Effector CD8-positive, alpha-beta T cell (primary cell): ENCODE results near the gene CAV1.

Experiments
- DNase-seq: peaks from one replicate; lab custom pipeline; 2025; lab: John Stamatoyannopoulos, UW

Gene CAV1

DNA sequence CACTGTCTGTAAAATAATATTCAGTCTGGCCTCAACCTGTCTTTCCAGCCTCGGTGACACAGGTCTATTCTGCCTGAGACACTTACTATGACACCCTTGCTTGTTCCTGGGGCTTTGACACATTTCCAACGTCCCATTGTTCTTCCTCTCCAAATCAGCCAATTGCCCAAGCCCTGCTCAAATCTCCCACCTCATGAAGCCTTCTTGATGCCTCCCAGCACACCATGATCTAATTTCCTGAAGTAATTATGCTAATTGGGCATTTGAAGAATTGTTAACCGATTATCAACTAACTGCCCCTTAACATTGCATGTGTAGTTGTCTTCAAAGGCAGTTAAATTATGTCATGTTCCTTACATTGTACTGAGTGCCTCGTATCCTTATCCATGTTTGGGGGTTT is 33.1 kb downstream of the CAV1 start:
- no peak for DNase-seq

DNA sequence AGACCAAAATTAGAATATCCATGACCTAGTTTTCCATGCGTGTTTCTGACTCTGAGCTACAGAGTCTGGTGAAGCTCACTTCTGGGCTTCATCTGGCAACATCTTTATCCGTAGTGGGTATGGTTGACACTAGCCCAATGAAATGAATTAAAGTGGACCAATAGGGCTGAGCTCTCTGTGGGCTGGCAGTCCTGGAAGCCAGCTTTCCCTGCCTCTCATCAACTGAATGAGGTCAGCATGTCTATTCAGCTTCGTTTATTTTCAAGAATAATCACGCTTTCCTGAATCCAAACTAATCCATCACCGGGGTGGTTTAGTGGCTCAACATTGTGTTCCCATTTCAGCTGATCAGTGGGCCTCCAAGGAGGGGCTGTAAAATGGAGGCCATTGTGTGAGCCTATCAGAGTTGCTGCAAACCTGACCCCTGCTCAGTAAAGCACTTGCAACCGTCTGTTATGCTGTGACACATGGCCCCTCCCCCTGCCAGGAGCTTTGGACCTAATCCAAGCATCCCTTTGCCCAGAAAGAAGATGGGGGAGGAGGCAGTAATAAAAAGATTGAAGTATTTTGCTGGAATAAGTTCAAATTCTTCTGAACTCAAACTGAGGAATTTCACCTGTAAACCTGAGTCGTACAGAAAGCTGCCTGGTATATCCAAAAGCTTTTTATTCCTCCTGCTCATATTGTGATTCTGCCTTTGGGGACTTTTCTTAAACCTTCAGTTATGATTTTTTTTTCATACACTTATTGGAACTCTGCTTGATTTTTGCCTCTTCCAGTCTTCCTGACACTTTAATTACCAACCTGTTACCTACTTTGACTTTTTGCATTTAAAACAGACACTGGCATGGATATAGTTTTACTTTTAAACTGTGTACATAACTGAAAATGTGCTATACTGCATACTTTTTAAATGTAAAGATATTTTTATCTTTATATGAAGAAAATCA is 35.5 kb downstream of the CAV1 start:
- no peak for DNase-seq

DNA sequence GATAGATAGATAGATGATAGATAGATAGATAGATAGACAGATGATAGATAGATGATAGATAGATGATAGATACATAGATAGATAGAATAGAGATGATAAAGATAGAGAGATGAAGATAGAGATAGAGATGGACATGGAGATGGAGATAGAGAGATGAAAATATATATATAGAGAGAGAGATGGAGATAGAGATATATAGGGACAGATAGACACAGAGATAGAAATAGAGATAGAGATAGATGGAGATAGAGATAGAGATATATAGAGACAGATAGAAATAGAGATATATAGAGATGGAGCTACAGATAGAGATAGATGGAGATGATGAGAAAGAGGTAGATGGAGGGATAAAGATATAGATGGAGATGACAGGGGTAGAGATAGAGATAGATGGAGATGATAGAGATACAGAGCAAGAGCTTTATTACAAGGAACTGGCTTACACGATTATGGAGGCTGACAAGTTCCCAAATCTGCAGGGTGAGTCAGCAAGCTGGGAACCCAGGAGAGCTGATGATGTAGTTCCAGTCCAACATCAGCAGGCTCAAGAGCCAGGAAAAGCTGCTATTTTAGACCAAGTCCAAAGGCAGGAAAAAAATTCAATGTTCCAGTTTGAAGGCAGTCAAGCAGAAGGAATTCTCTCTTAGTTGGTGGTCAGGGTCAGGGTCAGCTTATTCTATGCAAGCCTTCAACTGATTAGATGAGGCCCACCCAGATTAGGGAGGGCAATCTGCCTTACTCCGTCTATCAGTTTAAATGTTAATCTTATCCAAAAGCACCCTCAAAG is 37.1 kb downstream of the CAV1 start:
- DNase-seq = no peak

DNA sequence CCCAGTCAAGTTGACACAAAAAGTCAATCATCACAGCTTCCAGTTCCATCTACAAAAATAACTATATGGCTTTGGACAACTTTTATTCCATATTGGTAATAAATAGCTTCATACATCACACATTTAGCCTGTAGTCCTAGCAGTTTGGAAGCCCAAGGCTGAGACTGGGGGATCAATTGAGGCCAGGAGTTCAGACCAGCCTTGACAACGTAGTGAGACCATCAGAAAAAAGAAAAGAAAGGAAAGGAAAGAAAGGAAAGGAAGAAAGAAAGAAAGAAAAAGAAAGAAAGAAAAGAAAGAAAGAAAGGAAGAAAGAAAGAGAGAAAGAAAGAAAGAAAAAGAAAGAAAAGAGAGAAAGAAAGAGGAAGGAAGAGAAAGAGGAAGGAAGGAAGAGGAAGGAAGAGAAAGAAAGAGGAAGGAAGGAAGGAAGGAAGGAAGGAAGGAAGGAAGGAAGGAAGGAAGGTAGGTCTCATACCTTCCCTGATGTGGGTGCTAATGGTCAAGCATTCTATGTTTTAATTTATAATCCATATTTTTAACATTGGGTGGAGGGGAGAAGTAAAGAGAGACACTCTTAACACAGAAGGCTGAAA is 37.8 kb downstream of the CAV1 start:
- no peak for DNase-seq

DNA sequence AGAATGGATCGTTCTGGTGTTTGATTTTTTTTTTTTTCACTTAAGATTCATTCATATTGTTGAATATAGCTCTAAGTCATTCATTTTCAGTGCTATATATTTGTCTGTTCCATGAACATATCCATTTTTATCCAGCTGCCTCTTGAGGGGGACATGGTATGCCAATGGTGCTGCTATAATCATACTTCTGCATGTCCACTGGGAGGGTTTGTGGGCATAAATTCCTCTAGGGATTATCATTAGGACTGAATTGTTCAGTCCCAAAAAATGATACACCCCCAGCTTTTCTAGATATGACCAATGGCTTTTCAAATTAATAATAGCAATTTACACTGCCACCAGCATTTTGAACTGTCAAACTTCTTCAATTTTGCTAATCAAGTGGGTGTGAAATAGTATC is 41.1 kb downstream of the CAV1 start:
- no peak for DNase-seq

DNA sequence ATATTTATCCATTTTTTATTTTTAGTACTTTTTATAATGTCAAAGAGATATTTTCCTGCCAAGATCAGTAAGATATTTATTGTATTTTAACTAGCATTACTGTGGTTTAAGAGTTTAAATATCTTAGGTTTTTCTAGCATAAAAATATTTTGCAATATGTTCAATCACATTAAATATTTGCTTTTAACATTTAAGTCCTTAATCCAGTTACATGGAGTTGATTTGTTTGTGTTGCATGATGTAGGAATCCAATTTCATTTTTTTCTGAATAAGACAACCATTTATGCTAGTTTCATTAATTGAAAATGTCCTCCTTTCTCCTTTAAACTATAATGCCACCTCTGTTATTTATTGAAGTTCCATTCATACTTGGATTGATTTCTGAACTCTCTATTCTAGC is 41.8 kb downstream of the CAV1 start:
- DNase-seq = no peak

DNA sequence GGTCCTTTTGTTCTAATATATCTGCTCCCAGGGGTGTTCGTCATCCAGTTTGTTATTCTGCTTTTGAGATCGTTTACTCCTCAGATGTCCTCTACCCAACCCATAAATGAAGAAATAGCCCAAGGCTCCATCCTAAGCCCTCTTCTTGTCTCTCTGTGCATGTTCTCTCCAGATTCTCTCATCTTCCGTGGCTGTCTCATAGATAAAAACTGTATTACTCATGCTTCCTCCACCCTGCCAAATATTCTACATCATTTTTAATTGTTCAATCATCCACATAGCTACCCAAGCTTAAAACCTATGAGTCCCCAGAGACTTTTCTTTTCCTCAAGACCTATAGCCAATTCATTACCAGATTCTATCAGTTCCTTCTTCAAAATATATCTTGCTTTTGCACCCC is 44.9 kb downstream of the CAV1 start:
- no peak for DNase-seq

DNA sequence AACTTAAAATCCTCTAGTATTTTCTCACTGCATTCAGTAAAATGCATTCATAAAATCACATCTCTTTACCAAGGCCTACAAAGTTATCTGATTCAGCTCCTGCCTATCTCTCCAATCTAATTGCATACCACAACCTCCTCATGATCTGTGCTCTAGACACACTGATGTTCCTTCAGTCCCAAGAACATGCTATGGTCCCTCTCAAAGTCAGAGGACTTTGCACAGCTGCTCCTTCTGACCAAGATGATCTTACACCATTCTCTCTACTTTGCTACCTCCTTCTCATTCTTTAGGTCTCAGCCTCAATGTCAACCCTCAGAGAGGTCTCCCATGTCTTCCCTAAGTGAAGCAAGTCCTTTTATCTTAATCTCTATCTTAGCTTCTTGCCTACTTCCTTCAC is 45.5 kb downstream of the CAV1 start:
- no peak for DNase-seq

DNA sequence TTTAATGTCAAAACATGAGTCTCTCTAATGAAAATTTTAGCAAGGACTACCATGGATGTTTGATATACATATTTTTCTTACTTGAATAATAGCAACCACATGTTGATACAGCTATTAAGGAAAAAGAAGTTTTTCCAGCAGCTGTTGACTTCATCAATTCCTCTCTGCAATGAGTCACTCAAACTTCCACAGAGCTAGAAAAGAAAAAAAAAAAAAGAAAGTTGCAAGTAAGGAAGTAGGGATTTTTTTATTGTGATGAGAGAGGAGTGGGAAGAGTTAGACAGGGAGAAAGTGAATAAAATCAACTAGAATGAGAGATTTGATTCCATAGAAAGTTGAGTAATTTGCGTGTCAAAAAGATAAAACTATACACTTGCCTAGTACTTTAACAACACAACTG is 46.2 kb downstream of the CAV1 start:
- DNase-seq = no peak

DNA sequence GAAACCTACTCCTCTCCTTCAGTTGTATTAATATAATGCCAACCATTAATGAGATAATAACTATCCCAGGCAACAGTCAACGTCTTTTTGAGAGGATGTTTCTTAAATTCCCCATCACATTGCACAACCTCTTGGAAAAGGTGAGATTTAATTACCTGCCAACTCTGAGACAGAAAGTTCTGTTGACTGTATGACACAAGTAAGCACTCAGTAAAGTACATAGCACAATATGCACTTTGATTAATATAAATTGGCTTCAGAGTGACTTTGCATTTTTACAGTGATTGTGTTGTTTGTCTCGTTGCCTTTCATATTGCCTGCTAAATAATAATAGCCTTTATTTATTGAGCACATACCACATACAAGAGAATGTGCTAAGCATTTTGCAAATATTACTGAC is 46.7 kb downstream of the CAV1 start:
- no peak for DNase-seq

DNA sequence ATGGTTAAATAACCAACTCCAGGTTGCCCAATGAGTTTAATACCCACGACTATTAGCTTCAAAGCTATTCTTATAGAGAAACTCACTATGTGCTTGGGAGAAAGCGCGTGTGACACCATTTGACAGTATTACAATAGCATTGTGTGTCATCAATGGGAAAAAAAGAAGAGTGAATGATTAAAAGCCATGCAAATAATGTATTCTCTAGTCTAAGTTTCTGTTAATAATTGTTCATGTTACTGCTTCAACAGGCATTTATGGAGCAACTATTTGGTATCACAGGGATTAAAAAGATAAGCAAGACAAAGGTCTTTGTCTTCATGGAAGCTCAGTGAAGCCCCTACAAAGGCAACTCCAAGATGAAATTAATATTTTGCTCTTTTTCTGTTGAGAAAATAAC is 47.2 kb downstream of the CAV1 start:
- no peak for DNase-seq

DNA sequence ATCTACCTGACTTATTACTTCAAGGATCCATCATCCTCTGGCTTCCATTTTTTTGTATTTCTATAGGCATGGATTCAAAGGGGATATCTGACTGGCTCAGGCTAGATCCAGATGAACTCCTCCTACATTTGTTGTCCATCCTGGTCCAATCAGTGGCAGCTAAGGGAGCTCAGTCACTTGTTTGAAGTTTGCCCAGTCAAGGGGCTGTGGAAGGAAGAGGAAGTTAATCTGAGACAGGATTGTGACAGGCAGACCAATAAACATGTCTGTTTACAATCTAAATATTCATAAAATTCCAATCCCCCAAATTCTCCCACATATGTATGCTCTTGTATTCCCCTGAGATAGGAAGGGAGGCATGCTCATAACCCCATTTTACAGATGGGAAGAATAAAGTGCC is 48.7 kb downstream of the CAV1 start:
- DNase-seq = no peak

DNA sequence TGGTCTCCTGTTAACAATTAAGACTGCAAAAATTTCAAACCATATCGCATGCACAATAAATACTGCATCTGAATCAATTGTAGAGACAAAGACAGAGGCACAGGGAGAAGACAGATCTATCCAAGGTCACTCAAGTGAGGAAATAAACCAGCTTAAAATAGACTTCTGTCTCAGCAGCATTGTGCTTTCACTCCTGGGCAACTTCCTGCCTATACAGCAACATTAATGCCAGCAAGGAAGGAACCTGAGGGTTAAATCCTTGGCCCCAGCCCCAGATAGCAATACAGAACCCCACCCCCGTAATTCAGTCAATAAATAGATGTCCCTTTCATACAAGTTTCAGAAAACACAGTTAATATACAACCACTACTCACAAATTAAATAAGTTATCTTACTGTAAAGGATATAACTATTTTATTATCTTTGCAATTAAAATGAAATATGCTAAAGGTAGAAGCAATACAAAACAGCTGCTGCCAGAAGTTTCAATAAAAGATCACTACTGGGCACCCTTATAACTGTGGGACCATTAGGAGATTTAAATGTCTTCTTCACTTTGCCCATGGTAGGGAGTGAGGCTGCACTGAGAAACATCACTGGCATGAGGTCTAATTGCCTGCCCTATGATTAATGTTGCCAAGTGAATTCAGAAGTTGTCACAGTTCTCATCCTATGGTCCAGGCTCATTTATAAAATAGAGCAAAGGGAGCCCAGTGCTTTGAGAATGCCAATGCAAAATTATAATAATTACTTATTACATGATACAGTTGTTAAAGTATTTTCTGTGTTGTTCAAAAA is 49.4 kb downstream of the CAV1 start:
- no peak for DNase-seq

DNA sequence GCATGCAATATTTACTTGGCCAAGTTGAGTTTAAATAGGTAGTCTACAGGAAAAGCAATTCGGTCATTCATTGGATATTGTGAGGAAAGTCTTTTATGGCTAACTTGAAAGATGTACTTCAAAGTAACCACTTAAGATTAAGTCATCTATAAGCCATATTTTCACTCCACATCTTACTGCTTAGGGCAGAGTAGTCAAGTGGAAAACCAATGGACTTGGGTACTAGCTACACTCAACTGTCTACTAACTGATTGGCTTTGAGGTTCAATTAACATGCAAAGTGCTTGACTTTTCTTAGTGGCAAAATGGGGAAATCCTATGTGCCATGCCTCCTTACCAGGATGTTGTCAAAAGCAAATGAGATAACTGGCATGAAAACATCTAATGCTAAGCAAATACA is 51.0 kb downstream of the CAV1 start:
- DNase-seq = no peak

DNA sequence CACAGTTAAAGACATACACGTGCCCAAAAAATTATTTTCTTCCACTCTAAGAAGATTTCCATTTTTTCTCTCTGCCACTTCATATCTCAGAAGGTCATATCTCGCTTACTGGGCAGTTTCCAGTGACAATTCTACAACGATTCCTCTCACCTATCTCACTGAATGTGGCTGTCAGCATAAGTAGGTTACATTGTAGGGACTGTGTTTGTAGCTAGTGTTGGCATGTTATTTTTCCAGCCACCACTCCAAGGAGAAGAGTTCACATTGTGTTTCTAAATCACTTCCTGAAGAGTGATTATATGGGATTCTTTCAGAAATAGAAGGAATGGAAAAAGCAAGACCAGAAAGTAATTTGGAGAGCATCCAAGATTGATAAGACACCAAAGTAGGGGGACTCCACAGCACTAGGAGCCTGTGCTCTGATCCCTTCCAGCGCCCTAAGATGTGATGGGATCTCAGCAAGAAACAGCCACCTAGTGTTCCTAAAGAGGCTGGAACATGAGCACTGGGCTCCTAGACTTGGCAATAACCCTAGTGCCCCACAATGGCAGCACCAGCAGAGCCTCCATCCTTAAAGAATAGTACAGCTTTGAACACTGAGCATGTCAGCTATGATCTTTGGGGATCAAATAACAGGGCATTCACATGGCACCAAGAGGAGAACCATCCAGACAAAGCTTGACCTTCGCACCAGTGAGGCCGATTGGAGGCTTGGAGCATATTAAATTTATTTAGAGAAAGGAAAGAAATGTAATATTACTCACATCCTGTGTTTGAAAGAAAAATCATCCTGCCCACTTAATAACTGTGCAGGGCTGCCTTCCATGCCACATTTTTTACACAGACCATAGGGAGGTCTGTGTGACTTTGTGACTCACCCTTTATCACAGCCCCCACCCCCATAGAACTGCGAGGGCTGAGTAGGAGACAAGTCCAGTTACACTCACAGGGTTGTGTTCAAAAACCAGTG is 51.8 kb downstream of the CAV1 start:
- no peak for DNase-seq

DNA sequence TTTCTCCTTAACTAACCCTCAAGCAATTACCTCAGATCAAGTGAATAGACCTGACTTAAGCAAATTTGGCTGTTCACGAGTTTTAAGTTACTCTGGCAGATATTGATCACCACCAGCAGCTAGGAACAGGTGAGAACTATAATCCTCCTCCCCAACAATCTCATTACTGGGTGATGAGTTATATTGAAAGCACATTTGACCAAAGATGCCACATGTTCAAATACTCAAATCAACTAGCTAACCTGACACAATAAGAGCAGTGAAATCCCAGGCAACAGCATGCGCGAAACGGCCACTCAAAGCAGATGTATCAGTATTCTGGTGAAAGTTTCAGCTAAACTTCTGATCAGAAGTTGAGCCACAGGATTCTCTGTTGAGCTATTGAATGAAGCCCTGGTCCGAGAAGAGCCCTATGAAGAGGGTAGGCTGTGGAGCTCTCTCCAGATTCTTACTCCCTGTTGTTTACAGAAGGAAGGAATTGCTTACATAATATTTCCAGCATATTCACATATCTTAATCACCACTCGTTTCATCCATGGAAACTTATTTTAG is 52.6 kb downstream of the CAV1 start:
- no peak for DNase-seq

DNA sequence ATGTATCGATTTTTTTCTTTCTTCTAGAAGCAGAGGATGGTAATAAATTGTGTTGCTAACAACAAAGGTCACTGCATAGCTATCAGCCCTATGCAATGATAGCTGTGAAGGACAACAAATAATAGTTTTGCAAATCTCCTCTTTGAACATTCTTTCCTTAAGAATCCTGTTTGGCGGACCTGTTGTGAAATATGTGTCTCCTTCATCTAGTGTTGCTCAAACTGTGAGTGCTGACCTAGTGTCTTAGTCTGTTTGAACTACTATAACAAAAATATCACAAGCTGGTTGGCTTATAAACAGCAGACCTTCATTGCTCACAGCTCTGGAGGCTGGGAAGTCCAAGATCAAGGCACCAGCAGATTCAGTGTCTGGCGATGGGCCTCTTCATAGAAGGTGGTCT is 53.7 kb downstream of the CAV1 start:
- DNase-seq = no peak

DNA sequence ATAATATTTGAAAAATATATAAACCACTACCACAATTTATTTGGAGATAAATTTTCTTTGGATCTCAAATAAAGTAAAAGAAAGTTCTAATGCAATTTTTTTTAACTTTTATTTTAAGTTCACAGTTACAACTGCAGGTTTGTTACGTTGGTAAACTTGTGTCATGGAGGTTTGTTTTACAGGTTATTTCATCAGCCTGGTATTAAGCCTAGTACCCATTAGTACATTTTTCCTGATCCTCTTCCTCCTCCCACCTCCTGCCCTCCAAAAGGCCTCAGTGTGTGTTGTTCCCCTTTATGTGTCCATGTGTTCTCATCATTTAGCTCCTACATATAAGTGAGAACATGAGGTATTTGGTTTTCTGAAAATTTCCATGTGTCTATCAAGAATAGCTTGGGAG is 54.5 kb downstream of the CAV1 start:
- DNase-seq = no peak

DNA sequence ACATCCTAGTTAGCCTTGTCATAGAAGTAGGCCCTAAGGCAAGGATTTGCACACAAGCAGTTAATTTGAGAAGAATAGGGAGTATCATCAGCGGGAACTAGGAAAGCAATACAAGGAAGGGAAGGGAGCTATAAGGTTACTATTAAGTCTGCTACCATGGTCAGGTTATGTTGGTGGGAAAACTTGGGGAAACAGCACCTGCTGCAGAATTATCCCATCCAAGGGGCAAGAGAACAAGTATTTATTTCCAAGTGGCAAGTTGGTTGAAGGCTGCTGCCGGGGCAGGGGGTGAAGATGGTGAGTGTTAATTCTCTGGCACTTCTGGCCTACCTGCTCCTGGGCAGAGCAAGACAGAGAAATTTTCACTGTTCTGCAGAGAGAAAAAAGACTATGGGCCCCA is 55.0 kb downstream of the CAV1 start:
- DNase-seq = no peak

DNA sequence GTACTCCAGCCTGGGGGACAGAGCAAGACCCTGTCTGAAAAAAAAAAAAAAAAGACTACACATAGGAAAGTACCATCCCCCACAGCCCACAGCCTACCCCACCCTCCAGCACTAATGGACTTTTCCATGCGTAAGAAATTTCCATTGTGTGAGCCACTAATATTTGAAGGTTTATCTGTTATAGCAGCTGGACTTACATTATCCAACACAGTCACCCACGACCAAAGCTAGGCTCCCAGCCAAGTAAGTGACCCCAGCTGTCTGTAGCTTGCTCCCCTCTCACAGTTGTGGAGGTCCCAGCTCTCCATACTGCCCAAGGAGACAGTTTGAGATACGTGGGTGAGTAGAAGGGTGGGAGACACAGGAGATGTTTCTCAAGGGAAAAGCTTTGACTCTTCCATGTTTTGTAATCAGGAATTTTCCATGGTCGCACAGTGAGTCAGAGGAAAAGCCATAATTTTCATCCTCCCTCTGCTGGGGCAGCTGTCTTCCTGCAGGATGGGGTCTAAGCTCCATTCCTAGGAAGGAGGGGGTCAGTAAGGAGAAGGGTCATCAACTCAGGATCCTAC is 57.4 kb downstream of the CAV1 start:
- DNase-seq = no peak
